Nucleus accumbens (tissue), 56 donors: ENCODE results near the gene CCND1.

Experiments used
- DNase-seq, 56 donors: peaks; one replicate each; lab custom pipeline; 2025; lab: John Stamatoyannopoulos, UW

The CCND1 gene

GRCh38 chr11:69640995-69641581, at the start of gene CCND1:
TSS of gene CCND1 (plus strand) at chr11:69641156. CDS start at chr11:69641314, 158 bp downstream.
- peak in 19 of 56 donors; percentile 7 to 48 (median 30) for DNase-seq

DNA sequence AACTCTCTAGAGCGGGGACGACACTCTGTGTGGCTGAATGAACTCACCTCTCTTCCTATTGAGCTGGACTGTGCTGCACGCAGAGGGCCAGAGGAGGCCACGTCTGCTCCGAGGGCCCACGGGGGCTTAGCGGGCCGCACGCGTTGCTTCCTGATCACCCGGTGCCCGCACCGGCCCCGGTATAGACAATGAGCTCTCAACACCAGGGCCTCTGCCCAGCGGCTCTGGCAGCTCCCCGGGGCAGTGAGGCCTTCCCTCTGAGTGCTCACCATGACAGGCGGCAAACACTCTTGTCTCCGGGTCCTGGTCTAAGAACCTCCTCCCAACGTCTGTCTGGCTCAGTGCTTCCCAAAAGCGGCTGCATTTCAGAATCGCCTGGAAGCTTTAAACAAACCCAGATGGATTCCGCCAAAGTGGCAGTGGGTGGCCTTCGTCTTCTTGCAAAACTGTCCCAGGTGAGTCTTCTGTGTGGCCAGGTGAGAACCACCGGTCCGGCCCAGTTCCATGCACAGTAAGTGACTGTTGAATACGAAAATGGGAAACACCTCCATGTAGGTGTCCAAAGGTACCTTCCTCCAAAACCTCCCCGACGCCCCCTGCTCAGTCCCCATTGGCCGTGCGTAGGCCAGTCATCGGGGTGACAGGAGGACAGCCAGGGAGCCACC, 47.8 kb upstream of the CCND1 start:
- DNase-seq = no peak

DNA sequence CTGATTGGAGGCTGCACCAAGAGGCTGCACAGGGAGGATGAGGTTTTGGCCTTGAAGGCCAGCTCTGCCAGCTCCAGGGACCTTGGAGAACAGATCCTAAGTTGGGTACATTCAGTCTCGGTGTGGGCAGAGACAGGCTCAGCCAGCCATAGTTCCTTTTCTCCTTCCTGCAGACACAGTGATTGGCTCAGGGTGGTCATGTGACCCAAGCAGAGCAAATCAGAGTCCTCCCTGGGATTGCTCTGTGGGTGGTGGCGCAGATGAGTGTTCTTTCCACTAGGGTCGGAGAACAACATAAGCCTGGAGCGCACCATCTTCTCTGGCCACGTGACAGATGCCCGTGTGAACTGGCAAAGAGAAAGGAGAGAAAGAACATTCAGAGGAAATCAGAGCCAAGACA, 47.1 kb upstream of the CCND1 start:
- DNase-seq = no peak

- peak in 1 of 56 donors; percentile 44 for DNase-seq
Observed at GRCh38 chr11:69594481-69594880, 46.5 kb upstream of the CCND1 start.

- DNase-seq = no peak
Observed at GRCh38 chr11:69595805-69596665, 44.9 kb upstream of the CCND1 start.

DNA sequence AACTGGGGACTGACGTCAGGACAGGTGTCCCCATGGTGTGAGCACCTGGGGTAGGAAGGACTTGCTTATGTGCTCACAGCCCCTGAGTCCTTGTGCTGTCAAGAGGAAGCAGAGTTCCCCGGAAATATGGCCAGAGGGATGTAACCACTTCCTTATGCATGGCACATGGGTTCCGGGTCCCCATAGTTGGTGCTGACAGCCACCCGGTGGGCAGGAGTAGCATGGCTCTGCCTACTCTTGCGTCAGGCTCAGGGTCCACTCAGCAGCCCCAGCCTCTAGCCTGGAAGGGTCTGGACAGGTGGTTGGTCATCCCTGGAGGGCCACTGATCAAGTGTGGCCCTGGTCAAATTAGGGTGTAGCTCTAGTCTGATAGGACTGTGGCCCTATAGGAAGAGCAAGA, 42.8 kb upstream of the CCND1 start:
- no peak for DNase-seq

GRCh38 chr11:69599502-69599901, 41.5 kb upstream of the CCND1 start:
- DNase-seq = no peak

GRCh38 chr11:69600001-69600400, 41.0 kb upstream of the CCND1 start:
- no peak for DNase-seq

DNA sequence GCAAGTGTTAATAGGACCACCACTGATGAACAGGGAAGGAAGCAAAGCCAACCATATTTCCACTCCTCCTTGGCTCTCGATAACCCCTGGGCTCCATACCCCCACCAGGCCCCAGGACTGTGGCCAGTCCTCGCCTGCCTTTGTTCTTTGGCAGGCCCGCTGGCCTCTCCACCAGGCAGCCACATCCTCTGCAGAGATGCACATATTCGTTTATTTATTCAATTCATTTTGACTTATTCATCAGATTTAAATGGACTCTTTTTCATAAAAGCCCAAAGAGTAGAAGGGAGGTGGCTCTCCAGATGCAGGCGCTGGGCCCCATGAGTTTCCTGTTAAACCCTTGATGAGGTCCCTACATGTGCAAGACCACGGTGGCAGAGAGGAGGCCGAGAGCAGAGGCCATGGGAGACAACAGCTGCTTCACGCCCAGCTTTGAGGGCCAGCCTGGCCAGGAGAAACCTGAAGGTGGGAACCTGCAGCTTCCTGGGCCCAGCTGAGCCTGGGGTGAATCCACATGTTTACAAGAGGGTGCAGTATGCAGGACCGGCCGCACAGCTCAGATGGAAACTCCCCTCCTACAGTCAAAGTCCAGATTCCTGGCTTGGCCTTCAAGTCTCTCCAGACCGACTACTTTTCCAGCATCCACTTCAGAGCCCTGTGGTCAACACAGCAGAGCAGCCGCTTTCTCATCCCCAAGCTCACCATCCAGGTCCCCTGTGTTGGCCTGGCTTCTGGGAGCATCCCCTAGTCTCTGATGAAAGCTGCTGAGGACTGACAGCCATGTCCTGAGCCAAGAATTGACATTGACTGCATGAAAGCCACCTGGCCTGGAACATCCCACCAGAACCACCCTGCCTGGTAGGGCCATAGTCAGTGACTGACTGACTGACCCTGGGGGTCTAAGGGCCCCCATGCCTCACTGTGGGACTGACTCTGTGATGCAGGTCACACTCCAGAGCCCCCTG, 39.7 kb upstream of the CCND1 start:
- no peak for DNase-seq

GRCh38 chr11:69603111-69603836, 37.7 kb upstream of the CCND1 start:
- DNase-seq = no peak

DNA sequence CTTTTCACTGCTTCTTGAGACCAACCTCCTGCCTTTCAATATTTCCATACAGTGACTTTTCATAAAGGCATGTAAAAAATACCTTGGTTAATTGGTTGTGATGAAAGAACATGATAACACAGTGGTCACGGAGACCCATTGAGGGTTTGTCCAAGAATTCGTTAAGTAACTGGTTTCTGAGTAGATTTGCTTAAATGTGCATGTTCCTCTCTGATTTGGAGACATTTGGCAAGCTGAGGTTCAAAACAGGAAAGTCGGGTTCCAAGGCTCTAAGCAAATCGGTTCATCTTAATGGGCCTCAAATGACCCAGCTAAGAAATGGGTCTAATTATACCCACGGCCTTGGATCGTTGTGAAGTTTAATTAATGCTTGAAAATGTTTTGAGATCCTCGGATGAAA, 36.9 kb upstream of the CCND1 start:
- DNase-seq = no peak

- DNase-seq = no peak
Observed at GRCh38 chr11:69605737-69606526, 35.0 kb upstream of the CCND1 start.

GRCh38 chr11:69609351-69609750, 31.6 kb upstream of the CCND1 start:
- DNase-seq = no peak

GRCh38 chr11:69611548-69612526, 29.1 kb upstream of the CCND1 start:
- DNase-seq = no peak

DNA sequence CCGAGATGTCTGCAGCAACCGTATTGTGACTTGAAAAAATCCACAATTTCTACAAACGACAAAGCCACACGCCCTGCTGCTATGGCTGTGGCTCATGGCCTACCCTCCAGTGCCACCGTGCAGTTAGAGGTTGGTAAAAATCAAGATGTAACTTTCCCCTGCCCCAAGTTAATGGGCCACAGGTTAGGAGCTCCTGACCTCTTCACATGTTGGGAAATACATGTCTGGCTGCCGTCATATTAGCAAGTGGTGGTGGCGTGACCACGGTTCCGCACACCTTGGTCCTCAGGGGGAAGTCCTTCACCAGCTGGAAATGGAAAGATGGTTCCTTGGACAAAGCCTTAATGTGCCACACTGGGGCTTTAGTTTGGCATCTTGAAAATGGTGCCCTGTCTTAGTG, 27.4 kb upstream of the CCND1 start:
- no peak for DNase-seq

DNA sequence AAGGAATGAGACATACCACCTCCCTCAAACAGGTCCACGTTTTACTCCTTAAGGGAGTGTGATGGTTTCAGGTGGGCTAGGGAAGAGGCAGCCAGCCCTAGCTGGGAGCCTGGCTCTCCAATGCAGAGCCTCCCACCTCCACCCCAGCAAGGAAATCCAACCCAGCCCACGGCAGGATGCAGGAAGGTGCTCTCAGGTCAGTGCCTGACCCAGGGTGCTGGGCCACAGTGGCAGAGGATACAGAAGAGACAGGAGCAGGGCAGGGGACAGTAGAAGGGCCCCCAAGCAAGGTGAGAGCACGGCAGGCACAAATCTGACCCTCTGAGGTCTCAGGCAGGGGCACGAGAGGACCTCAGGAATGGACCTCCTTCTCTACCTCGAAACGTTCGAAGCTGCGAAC, 26.9 kb upstream of the CCND1 start:
- no peak for DNase-seq

- DNase-seq = no peak
Observed at GRCh38 chr11:69615545-69616278, 25.2 kb upstream of the CCND1 start.
